ENCODE results near the gene KASH5.

Gene KASH5

DNA sequence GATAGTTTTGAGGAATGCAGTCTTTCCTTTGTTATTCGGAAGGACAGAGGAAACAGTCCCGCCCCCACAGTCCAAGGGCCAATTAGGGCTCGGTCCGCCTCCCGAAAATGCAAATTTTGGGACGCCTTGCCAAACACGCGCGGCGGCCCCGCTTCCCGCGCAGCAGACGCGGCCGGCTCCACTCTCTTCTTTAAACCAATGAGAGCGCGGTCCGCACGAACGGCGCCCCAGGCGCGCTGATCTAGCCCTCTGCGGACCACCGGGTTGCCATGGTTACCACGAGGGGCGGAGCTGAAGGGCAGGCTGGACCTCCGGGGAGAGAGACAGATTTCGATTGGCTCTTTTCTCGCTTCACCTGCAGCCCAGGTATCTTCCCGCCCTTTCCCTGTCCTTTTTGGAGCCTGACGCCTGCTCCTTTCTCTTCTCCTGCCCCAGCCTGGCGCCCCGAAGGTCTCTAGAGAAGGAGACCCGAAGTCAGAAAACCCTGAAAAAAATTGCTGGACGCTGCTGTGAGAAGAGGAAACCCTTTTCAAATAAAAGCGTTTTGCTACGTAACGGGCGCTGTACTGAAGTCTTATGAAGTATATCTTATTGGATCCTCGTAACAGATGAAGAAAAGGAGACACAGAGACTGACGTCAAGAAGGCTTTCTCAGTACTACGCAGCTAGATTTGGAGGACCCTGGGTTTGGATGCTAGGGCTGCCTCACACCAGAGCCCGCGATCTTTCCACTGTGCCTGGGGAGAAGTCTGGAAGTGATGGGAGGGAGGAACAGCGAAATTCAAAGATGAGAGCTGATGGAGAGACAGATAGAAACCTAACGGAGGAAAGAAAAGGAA, 33.2 kb downstream of the KASH5 start:
- DNase-seq (ENCODE audit: low read depth in 2 of 2) = no peak

DNA sequence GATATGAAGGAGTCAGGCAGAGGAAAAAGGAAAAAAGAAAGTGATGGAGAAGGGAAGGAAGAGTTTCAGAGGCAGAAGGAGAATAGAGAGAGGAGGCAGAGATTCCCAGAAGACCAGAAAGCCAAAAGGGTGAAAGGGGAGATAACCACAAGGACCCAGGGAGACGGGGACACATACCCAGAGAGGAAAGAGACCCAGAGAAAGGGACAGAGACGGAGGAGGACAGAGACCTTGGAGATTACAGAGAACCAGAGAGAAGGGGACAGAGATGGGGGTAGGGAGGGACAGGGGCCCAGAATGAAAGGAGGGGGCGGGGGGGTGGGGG, 33.8 kb downstream of the KASH5 start:
- DNase-seq (ENCODE audit: low read depth in 2 of 2) = no peak

DNA sequence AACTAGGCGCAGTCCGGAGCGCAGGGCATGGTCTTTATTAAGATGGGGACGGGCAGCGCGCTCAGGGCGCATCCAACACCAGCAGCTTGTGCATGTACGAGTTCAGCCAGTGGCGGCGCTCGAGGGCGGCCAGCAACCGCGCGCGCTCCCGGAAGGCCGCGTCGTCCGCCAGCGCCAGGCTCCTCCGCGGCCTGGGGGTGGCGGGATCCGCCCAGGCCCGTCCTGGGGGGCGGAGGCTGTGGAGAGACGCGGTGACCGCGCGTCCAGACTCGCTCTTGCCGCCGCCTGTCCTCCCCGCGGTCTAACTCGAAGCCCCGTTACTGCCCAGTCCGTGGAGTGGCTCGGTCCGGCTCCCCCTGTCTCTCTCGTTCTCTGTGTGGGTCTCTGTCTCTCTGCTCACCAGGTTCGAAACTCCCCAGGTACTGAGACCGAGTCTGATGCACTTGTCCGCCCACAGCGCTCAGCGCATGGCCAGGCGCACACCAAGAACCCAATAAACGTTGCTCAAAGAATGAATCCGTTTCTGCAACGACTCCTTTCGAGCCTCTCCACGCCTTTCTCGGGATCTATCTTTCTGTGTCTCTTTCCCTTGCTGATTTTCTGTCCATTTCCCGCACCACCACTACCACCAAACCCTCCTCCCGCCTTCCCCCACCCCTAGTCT, 34.5 kb downstream of the KASH5 start:
- no peak for DNase-seq (ENCODE audit: low read depth in 2 of 2)

DNA sequence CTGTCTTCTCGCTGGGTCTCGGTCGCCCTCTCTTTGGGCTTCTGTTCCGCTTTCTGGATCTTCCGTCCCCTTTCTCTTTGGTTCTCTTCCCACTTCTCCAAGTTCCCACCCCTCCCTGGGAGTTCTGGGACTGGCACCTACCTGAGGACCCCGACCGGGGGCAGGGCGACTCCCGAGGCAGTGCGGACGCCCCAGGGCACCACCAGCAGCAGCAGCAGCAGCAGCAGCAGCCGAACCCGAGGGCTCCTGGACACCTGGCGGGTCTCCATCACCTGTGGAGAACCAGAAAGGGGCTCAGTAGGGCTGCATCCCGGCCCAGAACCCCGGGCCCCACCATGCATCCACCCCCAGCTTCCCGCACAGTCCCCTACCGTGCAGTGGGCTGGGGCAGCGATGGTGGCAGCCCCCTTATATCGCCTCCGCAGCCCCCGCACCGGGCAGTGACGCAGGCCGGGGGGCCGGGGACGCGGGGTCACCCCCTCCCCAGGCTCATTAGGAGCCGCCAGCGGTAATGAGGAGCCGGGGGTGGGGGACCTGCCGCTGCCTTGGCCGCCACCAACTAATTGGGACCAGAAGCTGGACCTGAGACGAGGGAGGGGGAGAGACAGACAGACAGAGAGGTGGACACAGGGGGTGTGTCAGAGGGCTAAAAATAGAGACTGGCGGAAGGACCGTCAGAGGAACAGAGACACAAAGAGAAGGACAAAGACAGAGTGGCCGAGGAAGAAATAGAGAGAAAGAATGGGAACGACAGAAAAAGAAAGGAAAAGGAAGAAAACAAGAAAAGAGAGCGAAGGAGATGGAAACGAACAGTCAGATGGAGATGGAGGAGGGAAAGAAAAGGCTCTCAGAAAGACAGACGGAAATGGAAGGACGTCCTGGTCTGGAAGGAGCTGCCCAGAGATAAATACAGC, 35.3 kb downstream of the KASH5 start, which contains the start of gene PTH2:
PTH2 (minus strand) TSS at position 371 of the 914 bp plus-strand sequence; CDS start at position 269, 102 bp downstream.
- DNase-seq (ENCODE audit: low read depth in 2 of 2) = no peak

- no peak for DNase-seq (ENCODE audit: low read depth in 2 of 2)
Observed at GRCh38 chr19:49423985-49424303, 35.9 kb downstream of the KASH5 start.

GRCh38 chr19:49425178-49425577, 37.1 kb downstream of the KASH5 start, which contains the start of gene GFY:
GFY (plus strand) TSS chr19:49425388; CDS start chr19:49426431, 1,043 bp downstream.
- DNase-seq (ENCODE audit: low read depth in 2 of 2) = no peak

GRCh38 chr19:49425922-49426592, 38.0 kb downstream of the KASH5 start:
- DNase-seq (ENCODE audit: low read depth in 2 of 2) = no peak

GRCh38 chr19:49427339-49427738, 39.3 kb downstream of the KASH5 start:
- DNase-seq (ENCODE audit: low read depth in 2 of 2) = no peak

DNA sequence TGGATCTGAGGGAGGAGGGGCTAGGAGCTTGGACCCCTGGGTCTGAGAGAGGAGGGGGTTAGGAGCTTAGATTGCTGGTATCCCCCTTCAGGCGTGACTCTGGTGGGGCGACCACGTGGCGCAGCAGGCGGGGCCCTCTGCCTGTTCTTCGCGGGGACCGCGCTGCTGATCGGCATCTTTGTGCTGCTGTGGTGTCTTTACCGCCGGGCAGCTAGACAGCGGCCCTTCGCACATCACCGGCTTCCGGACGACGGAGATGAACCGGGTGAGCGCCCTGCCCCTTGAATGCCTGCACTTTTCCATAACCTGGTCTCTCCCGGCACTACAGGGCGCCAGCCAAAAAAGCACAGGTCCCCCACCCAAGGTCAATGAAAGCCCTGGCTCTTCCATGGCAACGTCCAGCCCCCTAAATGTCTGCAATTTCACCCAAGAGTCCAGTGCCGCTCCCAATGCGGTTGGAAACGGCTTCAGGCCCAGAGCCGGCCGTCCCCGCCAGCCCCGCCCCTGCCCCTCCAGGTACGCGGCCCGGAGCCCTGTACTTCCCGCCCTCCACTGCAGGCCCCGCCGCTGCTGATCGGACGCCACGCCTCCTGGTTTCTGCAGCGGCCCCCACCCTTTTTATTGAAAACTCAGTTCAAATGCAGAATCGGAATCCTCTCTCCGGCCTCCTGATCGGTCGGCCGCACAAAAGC, 40.0 kb downstream of the KASH5 start:
- DNase-seq (ENCODE audit: low read depth in 2 of 2) = no peak

GRCh38 chr19:49428547-49429451, 40.8 kb downstream of the KASH5 start:
- DNase-seq (ENCODE audit: low read depth in 2 of 2) = no peak

GRCh38 chr19:49430172-49430677, 42.2 kb downstream of the KASH5 start:
- no peak for DNase-seq (ENCODE audit: low read depth in 2 of 2)

- DNase-seq (ENCODE audit: low read depth in 2 of 2) = no peak
Observed at GRCh38 chr19:49430678-49431329, 42.8 kb downstream of the KASH5 start.

GRCh38 chr19:49431330-49431749, 43.3 kb downstream of the KASH5 start:
- no peak for DNase-seq (ENCODE audit: low read depth in 2 of 2)

DNA sequence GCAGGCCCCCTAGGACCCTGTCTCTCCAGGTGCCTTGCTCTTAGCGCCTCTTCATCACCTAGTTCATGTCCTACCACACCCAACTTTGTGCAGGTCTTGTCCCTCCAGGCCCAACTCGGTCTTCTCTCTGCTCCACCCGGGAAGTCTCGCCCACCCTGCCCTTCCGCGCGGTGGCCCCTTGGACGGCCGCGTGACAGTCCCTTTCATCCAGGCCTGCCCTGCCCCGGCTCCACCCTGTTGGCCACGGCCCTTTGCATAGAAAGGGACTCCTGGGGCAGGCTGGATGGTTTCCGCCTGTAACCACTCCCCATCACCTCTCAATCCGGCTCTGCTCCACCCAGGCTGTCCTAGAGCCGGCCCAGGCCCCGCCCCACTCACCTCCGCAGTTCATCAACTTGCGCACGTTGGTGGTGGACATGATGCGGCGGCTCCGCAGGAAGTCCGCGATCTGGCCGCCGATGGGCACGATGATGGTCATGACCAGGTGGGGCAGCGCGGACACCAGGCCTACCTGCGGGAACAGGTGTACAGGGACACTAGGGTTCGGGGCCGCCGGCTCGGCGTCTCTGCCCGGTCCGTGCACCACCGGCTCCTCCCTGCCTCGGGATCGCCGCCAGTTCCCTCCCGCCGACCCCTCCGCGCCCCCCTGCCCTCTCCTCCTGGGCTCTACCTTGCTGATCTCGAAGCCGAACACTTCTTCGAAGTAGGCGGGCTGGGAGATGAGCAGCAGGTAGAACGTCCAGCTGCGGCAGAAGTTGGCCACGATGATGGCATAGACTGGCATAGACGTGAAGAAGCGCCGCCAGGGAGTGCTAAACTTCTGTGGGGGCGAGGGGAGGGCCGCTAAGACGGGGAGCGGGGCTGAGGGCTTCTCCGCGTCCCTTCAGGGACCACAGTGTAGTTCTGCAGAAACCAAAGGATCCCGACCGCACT, 44.4 kb downstream of the KASH5 start:
- DNase-seq (ENCODE audit: low read depth in 2 of 2) = no peak

DNA sequence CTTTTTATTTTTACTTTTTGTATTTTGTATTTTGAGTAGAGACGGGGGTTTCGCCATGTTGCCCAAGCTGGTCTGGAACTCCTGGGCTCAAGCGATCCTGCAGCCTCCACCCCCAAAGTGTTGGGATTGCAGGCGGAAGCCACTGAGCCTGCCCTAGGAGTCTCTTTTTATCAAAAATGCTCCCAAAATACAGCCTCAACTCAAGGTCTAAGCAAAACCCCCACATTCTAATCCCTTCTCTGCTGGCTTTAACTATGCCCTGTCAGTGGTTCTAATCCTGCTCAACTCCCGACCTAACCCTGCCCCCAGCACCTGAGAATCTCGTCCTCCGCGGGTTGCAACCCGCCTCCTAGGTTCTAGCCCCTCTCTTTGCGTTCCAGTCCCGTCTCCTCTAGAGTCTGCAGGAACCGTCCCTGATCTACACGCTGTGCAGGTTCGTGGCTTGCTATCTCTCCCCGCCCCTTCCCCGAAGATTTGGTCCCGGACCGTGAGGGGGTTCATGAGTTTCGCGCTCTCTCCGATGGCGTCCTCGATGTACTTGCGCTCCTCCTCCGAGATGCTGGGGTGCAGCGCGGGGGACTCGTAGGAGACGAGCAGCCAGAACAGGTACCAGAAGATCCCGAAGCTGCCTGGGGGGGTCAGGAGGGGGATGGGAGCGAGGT, 45.3 kb downstream of the KASH5 start:
- DNase-seq (ENCODE audit: low read depth in 2 of 2) = no peak

- DNase-seq (ENCODE audit: low read depth in 2 of 2) = no peak
Observed at GRCh38 chr19:49434907-49435583, 47.0 kb downstream of the KASH5 start.

DNA sequence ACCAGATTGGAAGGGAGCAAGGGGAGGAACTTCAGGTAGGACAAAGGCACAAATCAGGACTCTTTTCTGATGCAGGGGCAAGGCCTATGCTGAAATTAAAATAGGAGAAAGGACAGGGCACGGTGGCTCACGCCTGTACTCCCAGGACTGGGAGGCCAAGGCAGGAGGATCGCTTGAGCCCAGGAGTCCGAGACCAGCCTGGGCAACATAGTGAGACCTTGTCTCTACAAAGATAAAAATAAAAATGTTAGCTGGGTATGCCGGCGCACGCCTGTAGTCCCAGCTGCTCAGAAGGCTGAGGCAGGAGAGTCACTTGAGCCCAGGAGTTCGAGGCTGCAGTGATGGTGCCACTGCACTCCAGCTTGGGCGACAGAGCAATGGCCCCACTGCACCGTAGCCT, 47.6 kb downstream of the KASH5 start:
- DNase-seq (ENCODE audit: low read depth in 2 of 2) = no peak
